Stimulated activated CD8-positive, alpha-beta memory T cell treated with anti-CD3 and anti-CD28 coated beads, Interleukin-4, amount 100 ng/mL, for 48 hours (primary cell): ENCODE data around the gene MACROH2A1.

Source experiments
- DNase-seq: peaks from one replicate; pipeline ENCODE4 v3.0.0-alpha.2; 2020

The MACROH2A1 gene

GRCh38 chr5:135329066-135329912, 69.7 kb downstream of the MACROH2A1 start:
- no peak for DNase-seq

- no peak for DNase-seq
Measured at GRCh38 chr5:135328128-135328687, 70.8 kb downstream of the MACROH2A1 start.

GRCh38 chr5:135327429-135328127, 71.5 kb downstream of the MACROH2A1 start:
- DNase-seq: no peak

- DNase-seq: no peak
Measured at GRCh38 chr5:135326296-135327254, 72.5 kb downstream of the MACROH2A1 start.

- DNase-seq: no peak
Measured at GRCh38 chr5:135324897-135325650, 74.0 kb downstream of the MACROH2A1 start.

GRCh38 chr5:135324160-135324559, 74.9 kb downstream of the MACROH2A1 start:
- DNase-seq: no peak

GRCh38 chr5:135323701-135324132, 75.3 kb downstream of the MACROH2A1 start:
- DNase-seq: no peak

GRCh38 chr5:135323227-135323626, 75.8 kb downstream of the MACROH2A1 start:
- no peak for DNase-seq

GRCh38 chr5:135322744-135323143, 76.3 kb downstream of the MACROH2A1 start:
- no peak for DNase-seq

GRCh38 chr5:135322271-135322670, 76.8 kb downstream of the MACROH2A1 start:
- DNase-seq: no peak

- no peak for DNase-seq
Measured at GRCh38 chr5:135320718-135321484, 78.1 kb downstream of the MACROH2A1 start.

- DNase-seq: peak; percentile 14
Measured at GRCh38 chr5:135319928-135320606, 79.0 kb downstream of the MACROH2A1 start.

GRCh38 chr5:135319458-135319857, 79.6 kb downstream of the MACROH2A1 start:
- DNase-seq: peak; percentile 6

GRCh38 chr5:135318924-135319323, 80.1 kb downstream of the MACROH2A1 start:
- DNase-seq: peak; percentile 8

GRCh38 chr5:135318037-135318436, 81.0 kb downstream of the MACROH2A1 start:
- DNase-seq: no peak

- DNase-seq: no peak
Measured at GRCh38 chr5:135317286-135317685, 81.7 kb downstream of the MACROH2A1 start.

- no peak for DNase-seq
Measured at GRCh38 chr5:135315386-135315785, 83.6 kb downstream of the MACROH2A1 start.

GRCh38 chr5:135313946-135314345, 85.1 kb downstream of the MACROH2A1 start:
- no peak for DNase-seq

GRCh38 chr5:135313405-135313804, 85.6 kb downstream of the MACROH2A1 start:
- DNase-seq: no peak

- no peak for DNase-seq
Measured at GRCh38 chr5:135312255-135312935, 86.6 kb downstream of the MACROH2A1 start.
